HG03342 (cell line): ENCODE results near the gene SDF4.

ENCODE experiments used
- ATAC-seq: cut with Tn5 transposase; IDR thresholded peaks from one replicate; pipeline ENCODE4 v1.9.1; 2021; ENCODE audit warnings: mild to moderate bottlenecking, moderate library complexity; ENCODE audit not compliant: unreplicated experiment

The SDF4 gene

DNA sequence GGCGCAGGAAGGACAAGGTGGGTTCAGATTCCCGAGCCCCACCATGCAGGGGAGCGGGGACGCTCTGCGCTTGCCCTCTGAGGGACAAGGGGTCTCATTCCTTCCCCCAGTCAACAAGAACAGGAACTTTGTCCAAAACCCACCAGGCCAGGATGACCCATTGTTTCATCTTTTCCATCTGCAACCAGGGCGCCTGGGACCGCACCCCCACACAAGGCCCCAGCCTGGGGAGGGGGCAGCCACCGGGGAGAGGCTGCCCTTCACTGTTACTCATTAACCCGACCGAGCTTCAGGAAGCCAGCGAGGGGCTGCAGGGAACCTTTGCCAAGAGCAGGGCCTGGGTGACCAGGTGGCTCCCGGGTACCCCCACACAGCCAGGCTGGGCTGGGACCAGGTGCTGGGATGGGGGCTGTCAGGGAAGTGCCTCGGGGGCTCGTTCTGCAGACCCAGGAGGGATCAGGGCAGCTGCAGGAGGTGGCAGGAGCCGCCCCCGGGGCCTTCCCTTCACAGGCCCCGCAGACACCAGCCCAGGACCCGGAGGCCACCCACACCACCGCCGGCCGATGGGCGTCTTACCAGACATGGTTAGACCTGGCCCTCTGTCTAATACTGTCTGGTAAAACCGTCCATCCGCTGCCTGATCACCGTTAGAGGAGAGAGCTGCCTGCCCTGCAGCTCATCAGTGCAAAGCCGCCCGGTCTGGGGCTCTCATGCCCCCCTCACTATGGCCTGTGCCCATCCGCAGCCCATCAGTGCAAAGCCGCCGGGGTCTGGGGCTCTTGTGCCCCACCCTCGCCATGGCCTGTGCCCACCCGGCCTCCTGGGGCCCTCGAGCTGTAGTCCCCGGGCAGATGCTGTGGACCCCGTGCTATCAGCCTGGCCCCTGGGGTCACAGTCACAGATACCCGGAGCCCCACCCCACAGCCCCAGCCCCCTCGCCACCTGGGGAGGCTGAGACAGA, 63.1 kb downstream of the SDF4 start:
- ATAC-seq: no peak

DNA sequence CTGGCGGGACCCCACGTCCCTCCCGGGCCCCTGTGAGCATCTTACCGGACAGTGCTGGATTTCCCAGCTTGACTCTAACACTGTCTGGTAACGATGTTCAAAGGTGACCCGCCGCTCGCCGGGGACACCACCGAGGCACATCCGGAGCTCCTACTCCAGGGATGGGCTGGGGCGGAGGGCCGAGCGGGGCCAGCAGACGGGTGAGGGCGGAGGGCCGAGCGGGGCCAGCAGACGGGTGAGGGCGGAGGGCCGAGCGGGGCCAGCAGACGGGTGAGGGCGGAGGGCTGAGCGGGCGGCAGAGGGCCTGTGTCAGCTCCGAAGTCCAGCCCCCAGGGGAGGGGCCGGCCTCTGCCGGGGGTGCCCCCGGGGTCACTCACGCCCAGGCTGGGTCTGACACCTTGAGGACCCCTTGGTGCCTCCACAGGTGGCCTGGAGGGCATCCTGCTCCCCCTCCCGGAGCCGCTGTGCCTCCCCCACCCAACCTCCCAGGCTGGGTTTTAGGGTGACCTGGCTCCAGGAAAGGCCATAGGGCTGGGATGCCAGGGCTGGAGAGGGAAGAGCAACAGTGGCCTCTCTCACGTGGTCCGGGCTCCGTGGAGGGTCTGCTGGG, 63.9 kb downstream of the SDF4 start:
- ATAC-seq: no peak

DNA sequence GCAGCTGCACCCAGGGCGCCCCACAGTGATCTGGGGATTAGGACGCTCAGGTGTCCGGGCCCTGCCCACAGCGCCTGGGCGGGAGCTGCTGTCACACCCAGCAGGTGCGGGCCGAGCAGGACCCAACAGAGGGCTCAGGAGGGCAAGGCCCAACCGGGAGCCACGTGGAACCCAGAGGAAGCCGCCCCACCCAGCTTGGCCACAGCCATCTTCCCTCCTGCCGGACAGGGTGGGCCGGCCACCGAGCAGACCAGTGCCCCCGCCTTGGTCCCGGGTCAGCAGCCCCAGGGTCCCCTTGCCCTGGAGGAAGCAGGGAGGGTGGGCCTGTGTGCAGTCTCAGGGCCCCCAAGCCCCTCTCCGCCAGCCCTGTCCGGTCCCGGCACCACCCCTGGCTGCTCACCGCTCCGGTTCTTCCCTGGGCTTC, 64.4 kb downstream of the SDF4 start:
- ATAC-seq: no peak
